A172 (cell line): ENCODE data around the gene MIEF1. TPM values are rescaled to one million over a fixed set of nuclear protein-coding genes. Genes with fewer than 3 reads are reported as not detected.
"Not testable (repeated sequence)": the region's sequence is repeated elsewhere in the genome, so short reads cannot be mapped to it uniquely, and the experiment has no call there.

Experiments
- DNase-seq: peaks from one replicate; pipeline ENCODE4 v3.0.0-alpha.2; 2015; ENCODE audit warnings: low spot score
- total RNA-seq: library from RNA; depleted of rRNA; stranded (reverse); fragments of >200 nt; shearing (Covaris generic); gene quantifications from 2 replicates; pipeline ENCODE4 v1.2.3, GENCODE V29; 2014

MIEF1 gene
- total RNA-seq, 1 experiment from 2014 or later: 15.8 TPM

- no peak for DNase-seq
Observed at GRCh38 chr22:39512026-39512425, 9.9 kb downstream of the MIEF1 start.

- DNase-seq: no peak
Observed at GRCh38 chr22:39513791-39514190, 11.7 kb downstream of the MIEF1 start.

- no peak for DNase-seq
Observed at GRCh38 chr22:39514373-39514973, 12.4 kb downstream of the MIEF1 start.

GRCh38 chr22:39515266-39516050 is 13.4 kb downstream of the MIEF1 start:
- no peak for DNase-seq

- DNase-seq: no peak
Observed at GRCh38 chr22:39517470-39517869, 15.4 kb downstream of the MIEF1 start.

- DNase-seq: no peak
Observed at GRCh38 chr22:39518144-39518786, 16.2 kb downstream of the MIEF1 start.

GRCh38 chr22:39518996-39519680 is 17.0 kb downstream of the MIEF1 start:
- no peak for DNase-seq

- DNase-seq: peak; percentile 93
Observed at GRCh38 chr22:39519681-39520225, 17.7 kb downstream of the MIEF1 start.

GRCh38 chr22:39520226-39521105 is 18.4 kb downstream of the MIEF1 start, which contains the start of gene ATF4:
Gene ATF4 (plus strand): TSS chr22:39520562. CDS start chr22:39521446, 884 bp downstream.
- peak; percentile 34 for DNase-seq

- not testable (repeated sequence) for DNase-seq
Observed at GRCh38 chr22:39521106-39521885, 19.2 kb downstream of the MIEF1 start.

GRCh38 chr22:39522091-39522490 is 20.0 kb downstream of the MIEF1 start:
- DNase-seq: not testable (repeated sequence)

GRCh38 chr22:39522567-39523300 is 20.6 kb downstream of the MIEF1 start:
- DNase-seq: no peak

GRCh38 chr22:39524089-39524752 is 22.1 kb downstream of the MIEF1 start:
- DNase-seq: no peak

- DNase-seq: no peak
Observed at GRCh38 chr22:39524753-39525657, 22.9 kb downstream of the MIEF1 start.

GRCh38 chr22:39525658-39525975 is 23.5 kb downstream of the MIEF1 start:
- DNase-seq: no peak

- DNase-seq: no peak
Observed at GRCh38 chr22:39526736-39527171, 24.7 kb downstream of the MIEF1 start.

- DNase-seq: no peak
Observed at GRCh38 chr22:39527481-39527961, 25.4 kb downstream of the MIEF1 start.
